Glutamatergic neuron (in vitro differentiated cells): ENCODE results near the gene TPRN. TPM values are rescaled to one million over a fixed set of nuclear protein-coding genes. Genes with fewer than 3 reads are reported as not detected.

Source experiments
- DNase-seq: peaks from one replicate; pipeline ENCODE4 v3.0.0; 2022
- H3K27ac Mint-ChIP-seq: one replicate; pipeline ENCODE4 v1.8.0; 2020; ENCODE audit warnings: mild to moderate bottlenecking, mixed read lengths, inconsistent platforms; ENCODE audit not compliant: unreplicated experiment
- H3K27me3 Mint-ChIP-seq: one replicate; pipeline ENCODE4 v1.8.0; 2020; ENCODE audit warnings: mild to moderate bottlenecking, moderate library complexity, mixed read lengths, inconsistent platforms; ENCODE audit not compliant: unreplicated experiment
- H3K36me3 Mint-ChIP-seq: one replicate; pipeline ENCODE4 v1.8.0; 2020; ENCODE audit warnings: mild to moderate bottlenecking, mixed read lengths, inconsistent platforms; ENCODE audit not compliant: unreplicated experiment
- H3K4me1 Mint-ChIP-seq: one replicate; pipeline ENCODE4 v1.8.0; 2020; ENCODE audit warnings: mild to moderate bottlenecking, low read depth, mixed read lengths, inconsistent platforms; ENCODE audit not compliant: unreplicated experiment
- H3K4me3 Mint-ChIP-seq: one replicate; pipeline ENCODE4 v1.8.0; 2020; ENCODE audit warnings: mild to moderate bottlenecking, mixed read lengths, inconsistent platforms; ENCODE audit not compliant: unreplicated experiment
- H3K9me3 Mint-ChIP-seq: one replicate; pipeline ENCODE4 v1.8.0; 2020; ENCODE audit warnings: mild to moderate bottlenecking, moderate library complexity, mixed read lengths, inconsistent platforms; ENCODE audit not compliant: unreplicated experiment
- total RNA-seq: library from RNA; stranded (reverse); fragmentation: NEBNext Ultra II Directional; extraction: Animal tissue kit (Norgen Biotek cat#: 25700); gene quantifications from one replicate; pipeline ENCODE4 v1.2.1, GENCODE V29; 2021; ENCODE audit not compliant: unreplicated experiment
- TF ChIP-seq, protein P1 (sequence below): fragments of 200-600 bp; sonication (generic); IDR thresholded peaks from one replicate; pipeline ENCODE4 v1.5.0; 2021; ENCODE audit not compliant: partially characterized antibody, unreplicated experiment

Gene TPRN
- total RNA-seq, 1 donor from 2014 or later: 9.6 TPM

DNA sequence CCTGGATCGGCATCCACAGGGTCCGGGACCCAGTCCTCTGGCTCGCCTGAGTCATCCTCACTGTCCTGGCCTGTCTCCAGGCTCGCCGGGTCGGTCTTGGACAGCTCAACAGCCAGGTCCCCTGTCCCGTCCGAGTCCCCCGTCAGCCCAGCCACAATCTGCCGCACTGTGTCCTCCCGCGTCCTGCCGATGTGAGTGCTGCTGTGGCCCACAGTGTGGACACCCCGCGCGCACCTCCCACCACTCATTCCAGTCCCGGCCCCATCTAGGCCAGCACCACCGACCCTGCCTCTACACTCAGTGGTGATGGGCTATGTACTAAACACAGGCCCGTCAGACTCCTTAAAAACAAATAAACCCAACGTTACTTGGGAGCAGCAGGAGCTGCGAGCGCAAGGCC, 18.9 kb downstream of the TPRN start:
- TF ChIP-seq, protein P1, sequence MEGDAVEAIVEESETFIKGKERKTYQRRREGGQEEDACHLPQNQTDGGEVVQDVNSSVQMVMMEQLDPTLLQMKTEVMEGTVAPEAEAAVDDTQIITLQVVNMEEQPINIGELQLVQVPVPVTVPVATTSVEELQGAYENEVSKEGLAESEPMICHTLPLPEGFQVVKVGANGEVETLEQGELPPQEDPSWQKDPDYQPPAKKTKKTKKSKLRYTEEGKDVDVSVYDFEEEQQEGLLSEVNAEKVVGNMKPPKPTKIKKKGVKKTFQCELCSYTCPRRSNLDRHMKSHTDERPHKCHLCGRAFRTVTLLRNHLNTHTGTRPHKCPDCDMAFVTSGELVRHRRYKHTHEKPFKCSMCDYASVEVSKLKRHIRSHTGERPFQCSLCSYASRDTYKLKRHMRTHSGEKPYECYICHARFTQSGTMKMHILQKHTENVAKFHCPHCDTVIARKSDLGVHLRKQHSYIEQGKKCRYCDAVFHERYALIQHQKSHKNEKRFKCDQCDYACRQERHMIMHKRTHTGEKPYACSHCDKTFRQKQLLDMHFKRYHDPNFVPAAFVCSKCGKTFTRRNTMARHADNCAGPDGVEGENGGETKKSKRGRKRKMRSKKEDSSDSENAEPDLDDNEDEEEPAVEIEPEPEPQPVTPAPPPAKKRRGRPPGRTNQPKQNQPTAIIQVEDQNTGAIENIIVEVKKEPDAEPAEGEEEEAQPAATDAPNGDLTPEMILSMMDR: no peak
- Mint-ChIP-seq H3K36me3 (no peaks in the 10 kb centered on the region), H3K9me3 (peaks cover 3% of the 10 kb centered on the region), H3K27me3 (peaks cover 4% of the 10 kb centered on the region), H3K4me3 (no peak overlapping the region), H3K4me1 (no peaks in the 10 kb centered on the region), H3K27ac (no peak overlapping the region)
- DNase-seq: no peak

- TF ChIP-seq, protein P1: no peak
- Mint-ChIP-seq H3K36me3 (no peaks in the 10 kb centered on the region), H3K4me1 (no peaks in the 10 kb centered on the region)
Observed at GRCh38 chr9:137180491-137180890, 20.1 kb downstream of the TPRN start.

DNA sequence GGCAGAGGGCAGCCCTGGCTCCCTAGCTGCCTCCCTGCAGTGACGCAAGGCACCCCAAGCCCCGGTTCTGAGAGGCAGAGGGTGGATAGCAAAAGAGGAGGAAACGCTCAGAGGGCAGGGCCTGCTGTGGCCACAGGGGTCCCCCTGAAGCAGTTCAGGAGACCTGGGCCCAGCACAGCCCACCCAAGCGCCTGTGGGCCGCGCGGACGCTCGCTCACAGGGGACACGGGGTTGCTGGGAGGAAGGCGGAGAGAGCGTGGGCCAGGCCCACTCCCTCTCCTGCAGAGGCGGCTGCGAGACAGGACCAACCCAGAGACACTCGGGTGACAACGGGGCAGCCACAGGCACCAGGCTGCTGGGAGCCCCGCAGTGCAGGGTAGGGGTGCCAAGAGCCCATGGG, 20.8 kb downstream of the TPRN start:
- Mint-ChIP-seq H3K27me3 (peaks cover 4% of the 10 kb centered on the region), H3K4me1 (no peaks in the 10 kb centered on the region), H3K9me3 (peaks cover 3% of the 10 kb centered on the region), H3K36me3 (no peaks in the 10 kb centered on the region), H3K27ac (no peak overlapping the region), H3K4me3 (no peak overlapping the region)
- TF ChIP-seq, protein P1: no peak
- no peak for DNase-seq

More at GRCh38 chr9:137180491-137180890, 20.1 kb downstream of the TPRN start:
- peaks cover 3% of the 10 kb centered on the region for H3K9me3 Mint-ChIP-seq
- DNase-seq: no peak
- H3K27me3 Mint-ChIP-seq: peaks cover 4% of the 10 kb centered on the region
- no peak overlapping the region for H3K4me3 Mint-ChIP-seq
- no peak overlapping the region for H3K27ac Mint-ChIP-seq

DNA sequence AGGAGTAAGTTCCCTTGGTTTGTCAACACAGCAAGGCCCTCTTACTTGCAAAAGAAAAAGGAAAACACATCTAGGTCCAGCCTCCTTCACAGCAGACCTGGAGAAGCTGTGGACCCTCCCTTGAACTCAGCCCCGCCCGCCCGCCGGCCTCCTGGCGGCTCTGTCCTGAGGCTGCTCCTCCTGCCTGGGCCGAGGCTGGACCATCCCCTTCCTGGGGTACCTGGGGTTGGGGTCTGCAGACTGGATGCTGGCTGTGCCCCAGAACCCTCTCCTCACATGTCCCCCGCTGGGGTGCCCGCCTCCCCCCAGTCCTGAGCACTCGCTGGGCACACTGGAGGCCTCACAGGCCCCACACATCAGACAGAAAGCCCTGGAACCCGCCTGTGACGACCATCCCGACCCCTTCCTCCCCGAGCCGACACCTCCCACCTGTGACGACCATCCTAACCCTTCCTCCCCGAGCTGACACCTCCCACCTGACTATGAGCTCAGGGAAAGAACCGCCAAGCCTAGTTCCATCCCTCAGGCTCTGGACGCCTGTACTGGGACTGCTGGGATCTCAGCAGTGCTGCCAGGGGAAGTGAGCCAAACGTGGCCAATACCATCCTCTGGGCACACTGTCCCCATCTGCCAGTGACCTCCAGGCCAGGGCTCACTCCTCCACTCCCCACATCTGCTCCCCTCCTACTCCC, 21.5 kb downstream of the TPRN start:
- Mint-ChIP-seq H3K36me3 (no peaks in the 10 kb centered on the region), H3K27ac (no peak overlapping the region), H3K27me3 (peaks cover 4% of the 10 kb centered on the region), H3K9me3 (peaks cover 3% of the 10 kb centered on the region), H3K4me3 (no peak overlapping the region), H3K4me1 (no peaks in the 10 kb centered on the region)
- TF ChIP-seq, protein P1: no peak
- DNase-seq: no peak

DNA sequence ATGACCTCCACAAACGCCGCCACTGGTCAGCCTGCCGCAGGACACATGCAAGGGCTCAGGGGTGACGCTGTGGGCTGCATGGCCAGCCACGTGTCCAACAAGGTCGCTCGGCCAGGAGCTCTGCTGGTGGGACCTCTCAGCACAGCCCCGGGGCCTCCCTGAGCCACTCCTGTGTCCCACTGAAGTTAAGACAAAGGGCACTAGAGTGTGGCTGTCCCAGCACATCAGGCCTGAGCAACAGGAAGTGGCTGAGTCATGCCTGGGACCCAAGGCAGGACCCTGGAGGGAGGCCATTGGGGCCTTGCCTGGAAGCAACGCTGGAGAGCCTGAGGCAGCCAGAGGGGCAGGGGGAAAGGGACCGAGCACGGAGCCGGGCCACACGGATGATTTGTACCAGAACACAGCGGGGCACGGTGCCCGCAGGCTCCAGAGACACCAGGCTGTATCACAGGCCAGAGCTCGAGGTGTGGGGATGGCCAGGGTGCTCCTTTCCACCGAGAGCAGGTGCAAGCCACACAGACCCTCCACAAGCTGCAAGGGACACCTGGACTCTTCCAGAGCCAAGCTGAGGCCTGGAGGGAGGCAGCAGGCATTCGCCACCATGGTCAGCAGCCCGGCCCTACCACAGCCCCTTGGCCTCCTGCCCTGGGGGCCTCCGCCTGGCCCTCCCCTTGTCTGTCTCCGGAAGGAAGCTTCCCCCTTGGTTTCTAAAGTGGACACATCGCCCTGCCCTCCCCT, 22.2 kb downstream of the TPRN start:
- TF ChIP-seq, protein P1: no peak
- no peak overlapping the region for H3K27ac Mint-ChIP-seq
- H3K36me3 Mint-ChIP-seq: no peaks in the 10 kb centered on the region
- no peak for DNase-seq
- peaks cover 3% of the 10 kb centered on the region for H3K9me3 Mint-ChIP-seq
- peaks cover 4% of the 10 kb centered on the region for H3K27me3 Mint-ChIP-seq
- H3K4me3 Mint-ChIP-seq: no peak overlapping the region
- H3K4me1 Mint-ChIP-seq: no peaks in the 10 kb centered on the region
